PC-9 (cell line): ENCODE results near the gene PTGER1.
"Not testable (repeated sequence)": the region's sequence is repeated elsewhere in the genome, so short reads cannot be mapped to it uniquely, and the experiment has no call there.

Experiments
- EZH2 ChIP-seq: fragments of 200-600 bp; sonication (generic); IDR thresholded peaks from 2 replicates; pipeline ENCODE4 v1.8.0; 2017; ENCODE audit warnings: antibody characterized with exemption, low read depth
- TF ChIP-seq, protein P1 (sequence below): fragments of 200-600 bp; sonication (generic); conservative IDR thresholded peaks from 2 replicates; pipeline ENCODE4 v1.6.1; 2017; ENCODE audit warnings: mixed run types, antibody characterized with exemption, mild to moderate bottlenecking, moderate library complexity

DNA sequence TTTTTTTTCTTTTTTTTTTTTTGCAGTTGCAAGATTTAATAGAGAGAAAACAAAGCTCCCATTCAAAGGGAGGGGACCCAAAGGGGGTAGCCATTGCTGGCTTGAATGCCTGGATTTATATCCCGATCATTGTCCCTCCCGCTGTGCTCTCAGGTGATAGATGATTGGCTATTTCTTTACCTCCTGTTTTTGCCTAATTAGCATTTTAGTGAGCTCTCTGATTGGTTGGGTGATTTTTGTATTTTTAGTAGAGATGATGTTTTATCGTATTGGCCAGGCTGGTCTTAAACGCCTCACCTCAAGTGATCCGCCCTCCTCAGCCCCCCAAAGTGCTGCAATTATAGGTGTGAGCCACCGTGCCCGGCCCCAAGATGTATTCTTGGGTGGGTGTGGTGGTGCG is 29.4 kb upstream of the PTGER1 start:
- TF ChIP-seq, protein P1, sequence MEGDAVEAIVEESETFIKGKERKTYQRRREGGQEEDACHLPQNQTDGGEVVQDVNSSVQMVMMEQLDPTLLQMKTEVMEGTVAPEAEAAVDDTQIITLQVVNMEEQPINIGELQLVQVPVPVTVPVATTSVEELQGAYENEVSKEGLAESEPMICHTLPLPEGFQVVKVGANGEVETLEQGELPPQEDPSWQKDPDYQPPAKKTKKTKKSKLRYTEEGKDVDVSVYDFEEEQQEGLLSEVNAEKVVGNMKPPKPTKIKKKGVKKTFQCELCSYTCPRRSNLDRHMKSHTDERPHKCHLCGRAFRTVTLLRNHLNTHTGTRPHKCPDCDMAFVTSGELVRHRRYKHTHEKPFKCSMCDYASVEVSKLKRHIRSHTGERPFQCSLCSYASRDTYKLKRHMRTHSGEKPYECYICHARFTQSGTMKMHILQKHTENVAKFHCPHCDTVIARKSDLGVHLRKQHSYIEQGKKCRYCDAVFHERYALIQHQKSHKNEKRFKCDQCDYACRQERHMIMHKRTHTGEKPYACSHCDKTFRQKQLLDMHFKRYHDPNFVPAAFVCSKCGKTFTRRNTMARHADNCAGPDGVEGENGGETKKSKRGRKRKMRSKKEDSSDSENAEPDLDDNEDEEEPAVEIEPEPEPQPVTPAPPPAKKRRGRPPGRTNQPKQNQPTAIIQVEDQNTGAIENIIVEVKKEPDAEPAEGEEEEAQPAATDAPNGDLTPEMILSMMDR: not testable (repeated sequence)
- not testable (repeated sequence) for TF ChIP-seq EZH2
